ENCODE results near the gene CST9L.

GRCh38 chr20:23585808-23586734 is 17.8 kb upstream of the CST9L start:
- TF ChIP-seq CTCF (optimal IDR thresholded peaks at IDR 0.05 in 1 of 3, IDR thresholded peaks at IDR 0.05 in 1 of 3, conservative IDR thresholded peaks at IDR 0.05 in 1 of 3; ENCODE audit: extremely low read depth in 1 of 3, insufficient read depth in 2 of 3, low read length in 3 of 3) (no peak), EZH2 (IDR thresholded peaks at IDR 0.05; ENCODE audit: low read length) (no peak)

Data from keratinocyte (primary cell).